CD4-positive, alpha-beta T cell treated with Interferon alpha-2 for 1 hour (primary cell): ENCODE data around the gene CEP104.
A peak's percentile ranks its signal among the peaks of the same experiment; 100 is the strongest.

Experiments
- DNase-seq, 2 donors: peaks; one replicate each; pipeline ENCODE4 v3.0.0-alpha.2; 2020 to 2022

Gene CEP104

DNA sequence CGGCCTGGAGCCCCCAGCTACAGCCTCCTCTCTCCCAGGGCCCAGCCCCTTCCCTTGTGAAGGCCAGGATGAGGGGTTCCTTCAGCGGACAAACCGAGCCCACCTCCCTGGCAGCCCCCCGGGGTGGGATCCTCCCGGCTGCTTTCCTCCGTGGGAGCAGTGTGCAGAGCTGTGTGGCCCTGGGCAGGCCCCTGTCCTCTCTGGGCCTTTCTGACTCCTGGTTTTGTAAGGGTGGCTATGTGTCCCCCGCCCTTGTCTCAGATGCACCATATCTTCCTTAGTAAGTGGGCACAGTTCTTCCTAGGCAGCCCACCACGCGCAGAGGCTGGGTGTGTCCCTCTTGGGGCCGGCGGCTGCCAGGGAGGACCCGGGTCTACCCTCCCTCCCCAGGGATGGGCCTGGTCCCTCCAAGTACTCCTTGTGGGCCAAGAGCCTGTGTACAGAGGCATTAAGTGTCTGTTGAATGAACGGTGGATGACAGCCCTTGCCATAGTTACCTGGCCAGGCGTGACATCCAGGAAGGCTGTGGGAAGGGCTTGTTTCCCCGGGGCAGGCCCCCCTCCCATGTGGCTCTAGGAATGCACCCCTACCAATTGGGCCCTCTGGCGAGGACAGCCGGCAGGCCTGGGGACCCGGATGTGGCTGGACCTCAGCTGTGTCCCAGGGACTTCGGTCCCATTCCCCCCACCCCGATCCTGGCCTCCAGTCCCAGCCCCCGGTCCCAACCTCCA, 80.6 kb downstream of the CEP104 start:
- no peak for DNase-seq

DNA sequence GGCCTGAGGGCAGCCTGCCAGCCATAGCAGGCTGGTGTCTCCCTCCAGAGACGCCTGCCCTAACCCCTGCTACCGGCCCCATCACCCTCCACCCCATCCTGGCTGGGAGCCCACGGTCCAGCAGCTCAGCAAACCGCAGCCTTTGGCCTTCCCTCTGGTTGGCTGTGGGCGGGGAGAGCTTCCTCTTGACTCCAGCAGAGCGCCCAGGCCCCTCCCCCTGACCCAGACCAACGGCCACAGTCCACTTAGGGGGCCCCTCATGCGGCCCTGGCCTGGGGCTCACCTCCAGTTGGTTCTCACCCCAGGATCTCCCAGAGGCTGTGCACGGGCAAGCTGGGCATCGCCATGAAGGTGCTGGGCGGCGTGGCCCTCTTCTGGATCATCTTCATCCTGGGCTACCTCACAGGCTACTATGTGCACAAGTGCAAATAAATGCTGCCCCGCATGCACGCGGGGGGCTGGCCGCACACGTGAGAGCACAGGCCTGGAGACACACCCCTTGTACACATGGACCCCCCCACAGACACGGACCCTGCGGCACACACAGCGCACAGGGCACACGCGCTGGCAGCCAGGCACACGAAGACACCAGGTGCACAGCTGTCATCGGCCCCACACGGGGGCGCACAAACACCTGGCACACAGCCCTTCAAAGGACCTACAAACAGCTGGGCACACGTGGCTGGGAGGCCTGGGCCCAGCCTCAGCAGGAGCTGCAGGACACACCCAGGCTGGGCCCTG, 81.4 kb downstream of the CEP104 start:
- peak; percentile 41 to 62 for DNase-seq

DNA sequence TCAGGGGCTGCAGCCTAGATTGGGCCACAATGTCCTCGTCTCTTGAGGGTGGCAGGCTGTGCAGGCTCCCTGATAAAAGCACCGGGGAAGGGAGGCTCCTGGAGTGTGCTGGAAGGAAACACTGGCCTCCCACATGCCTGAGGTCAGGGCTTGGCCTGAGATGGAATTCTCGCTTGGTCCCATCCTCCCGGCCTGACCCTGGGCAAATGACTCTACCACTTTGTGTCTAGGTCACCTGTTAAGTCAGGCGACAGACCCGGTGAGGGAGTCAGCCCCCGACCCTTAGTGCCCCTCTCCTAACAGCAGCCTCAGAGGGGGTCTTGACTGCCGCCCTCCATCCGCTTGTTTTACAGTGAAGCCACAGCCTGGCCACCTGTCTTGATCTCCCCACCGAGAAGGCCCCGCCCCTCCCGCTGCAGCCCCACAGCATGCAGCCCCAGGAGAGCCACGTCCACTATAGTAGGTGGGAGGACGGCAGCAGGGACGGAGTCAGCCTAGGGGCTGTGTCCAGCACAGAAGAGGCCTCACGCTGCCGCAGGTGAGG, 82.0 kb downstream of the CEP104 start:
- DNase-seq, result no peak

DNA sequence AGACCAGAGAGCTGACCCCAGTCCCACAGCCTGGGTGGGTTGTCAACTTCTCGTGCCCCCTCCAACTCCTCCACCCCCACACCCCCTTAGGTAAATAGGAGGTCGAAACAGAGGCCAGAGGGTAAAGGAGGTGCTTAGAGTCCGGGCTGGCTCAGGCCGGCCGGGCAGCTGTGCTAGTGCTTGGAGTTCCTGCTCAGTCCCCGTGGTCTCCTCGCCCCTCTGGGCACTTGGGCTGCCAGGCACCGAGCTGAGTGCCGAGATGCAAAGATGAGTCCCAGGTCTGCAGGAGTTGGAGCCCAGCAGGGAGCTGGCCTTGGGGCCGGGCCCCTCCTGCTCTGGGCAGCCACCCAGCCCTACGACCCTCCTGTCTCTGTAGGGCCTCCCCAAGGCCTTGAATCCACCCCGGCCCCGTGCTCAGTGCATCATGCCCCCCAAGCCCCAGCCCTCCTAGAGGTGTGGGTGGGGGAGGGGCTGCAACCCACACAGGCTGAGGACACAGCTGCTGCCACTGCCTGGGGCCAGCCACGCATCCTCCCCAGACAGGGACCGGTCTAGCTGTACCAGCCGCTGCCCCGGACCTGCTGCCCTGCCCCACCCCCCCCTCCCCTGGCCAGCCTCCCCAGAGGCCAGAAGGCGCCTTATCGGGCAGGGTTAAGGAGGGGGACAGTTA, 82.6 kb downstream of the CEP104 start:
- DNase-seq, result no peak

DNA sequence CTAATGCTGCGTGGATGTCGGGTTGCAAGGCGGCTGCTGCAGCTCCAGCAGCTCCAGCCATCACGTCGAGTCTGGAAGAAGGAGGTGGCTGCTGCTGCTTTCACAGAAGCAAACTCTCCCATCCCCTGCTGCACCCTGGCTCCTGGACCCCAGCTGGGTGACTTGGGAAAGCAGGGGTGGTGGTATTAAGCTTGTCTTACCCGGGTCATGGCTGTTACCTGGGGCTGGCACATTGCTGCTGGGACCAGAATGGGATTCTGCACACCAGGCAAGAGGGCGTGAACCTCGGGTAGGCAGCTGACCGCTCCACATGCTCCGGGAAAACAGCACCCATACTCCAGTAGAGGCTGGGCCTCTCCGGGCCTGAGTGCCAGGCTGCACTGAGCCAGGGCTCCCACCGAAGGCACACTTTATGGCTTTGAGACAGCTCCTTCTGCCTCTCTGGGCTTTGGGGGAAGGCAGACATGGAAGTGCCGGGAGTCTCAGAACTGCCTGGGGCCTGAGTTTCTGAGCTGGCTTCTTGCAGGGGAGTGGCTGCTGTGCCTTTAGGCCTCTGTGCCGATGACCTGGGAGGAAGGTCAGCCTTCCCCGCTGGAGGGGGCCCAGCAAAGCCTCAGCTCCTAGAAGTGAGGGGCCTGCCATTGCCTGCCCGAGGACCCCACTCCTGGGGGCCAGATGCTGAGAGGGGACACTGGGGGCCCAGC, 83.3 kb downstream of the CEP104 start:
- DNase-seq, result no peak

DNA sequence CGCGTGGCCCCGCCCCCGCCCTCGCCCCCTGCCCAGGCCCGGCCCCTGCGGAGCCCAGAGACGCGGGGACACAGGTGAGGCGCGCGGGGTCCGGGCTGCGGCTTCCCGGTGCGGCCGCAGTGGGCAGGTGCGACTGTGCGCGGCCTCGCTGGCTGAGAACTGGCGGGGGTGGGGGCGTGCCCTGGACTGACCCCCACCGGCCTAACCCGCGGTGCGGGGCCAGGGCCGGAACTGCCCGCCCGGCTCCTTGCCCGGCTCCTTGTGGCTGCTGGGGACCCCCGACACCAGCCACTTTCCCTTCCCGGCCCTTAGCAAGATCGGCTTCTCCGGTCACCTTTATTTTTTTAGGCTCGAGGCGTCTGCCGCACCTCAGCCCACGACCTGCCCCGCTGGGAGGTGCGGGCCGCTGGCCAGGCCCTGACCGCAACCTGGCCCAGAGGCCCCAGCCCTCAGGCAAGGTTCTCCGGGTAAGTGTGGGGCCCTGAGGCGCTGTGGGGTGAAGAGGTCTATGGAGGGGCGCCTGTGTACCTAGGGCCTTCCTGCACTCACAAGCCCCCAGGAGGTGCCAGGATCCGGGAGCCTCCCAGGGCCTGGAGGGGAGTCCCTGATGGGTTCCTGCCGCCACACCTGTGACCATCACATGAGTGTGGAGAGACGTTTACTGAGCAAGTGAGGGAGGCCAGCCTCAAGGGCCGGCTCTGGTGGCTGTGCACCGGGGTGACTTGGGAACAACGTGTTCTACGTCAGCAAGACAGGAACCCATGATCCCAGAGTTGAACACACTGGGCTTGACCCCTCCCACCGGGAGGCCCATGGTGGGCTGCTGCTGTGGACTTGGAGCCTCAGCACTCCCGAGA, 84.1 kb downstream of the CEP104 start, which contains the start of gene SMIM1:
TSS of gene SMIM1 (plus strand) at position 35 of the 857 bp plus-strand sequence. CDS start 2,625 bp downstream, outside the sequence.
- no peak for DNase-seq

DNA sequence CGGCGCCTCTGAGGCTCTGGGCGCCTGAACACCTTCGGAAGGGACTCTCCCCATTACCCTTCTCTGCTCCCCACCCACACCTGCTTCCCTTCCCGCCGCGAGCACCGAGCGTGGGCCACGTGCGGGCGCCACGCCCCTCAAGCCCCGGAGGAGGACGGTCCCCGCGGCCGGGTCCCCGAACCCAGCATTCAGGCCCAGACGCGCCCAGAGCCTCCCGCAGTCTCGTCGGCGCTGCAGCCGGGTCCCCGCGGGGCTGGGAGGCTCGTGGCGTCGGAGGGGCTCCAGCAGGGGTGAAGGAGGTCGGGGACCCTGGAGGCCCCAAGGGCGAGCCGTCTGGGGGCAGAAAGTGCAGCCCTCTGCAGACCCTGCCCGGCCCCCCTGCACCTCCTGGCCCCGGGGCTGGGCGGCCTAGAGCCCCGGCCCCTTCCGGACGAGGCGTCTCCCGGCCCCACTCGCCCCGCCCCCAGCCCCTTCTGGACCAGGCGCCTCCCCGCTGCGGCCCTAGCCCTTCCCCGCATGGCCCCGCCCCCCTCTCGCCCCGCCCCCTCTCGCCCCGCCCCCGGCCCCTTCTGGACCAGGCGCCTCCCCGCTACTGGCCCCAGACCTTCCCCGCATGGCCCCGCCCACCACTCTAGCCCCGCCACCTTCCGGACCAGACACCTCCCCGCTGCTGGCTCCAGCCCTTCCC, 84.8 kb downstream of the CEP104 start:
- DNase-seq, result peak; percentile 93

DNA sequence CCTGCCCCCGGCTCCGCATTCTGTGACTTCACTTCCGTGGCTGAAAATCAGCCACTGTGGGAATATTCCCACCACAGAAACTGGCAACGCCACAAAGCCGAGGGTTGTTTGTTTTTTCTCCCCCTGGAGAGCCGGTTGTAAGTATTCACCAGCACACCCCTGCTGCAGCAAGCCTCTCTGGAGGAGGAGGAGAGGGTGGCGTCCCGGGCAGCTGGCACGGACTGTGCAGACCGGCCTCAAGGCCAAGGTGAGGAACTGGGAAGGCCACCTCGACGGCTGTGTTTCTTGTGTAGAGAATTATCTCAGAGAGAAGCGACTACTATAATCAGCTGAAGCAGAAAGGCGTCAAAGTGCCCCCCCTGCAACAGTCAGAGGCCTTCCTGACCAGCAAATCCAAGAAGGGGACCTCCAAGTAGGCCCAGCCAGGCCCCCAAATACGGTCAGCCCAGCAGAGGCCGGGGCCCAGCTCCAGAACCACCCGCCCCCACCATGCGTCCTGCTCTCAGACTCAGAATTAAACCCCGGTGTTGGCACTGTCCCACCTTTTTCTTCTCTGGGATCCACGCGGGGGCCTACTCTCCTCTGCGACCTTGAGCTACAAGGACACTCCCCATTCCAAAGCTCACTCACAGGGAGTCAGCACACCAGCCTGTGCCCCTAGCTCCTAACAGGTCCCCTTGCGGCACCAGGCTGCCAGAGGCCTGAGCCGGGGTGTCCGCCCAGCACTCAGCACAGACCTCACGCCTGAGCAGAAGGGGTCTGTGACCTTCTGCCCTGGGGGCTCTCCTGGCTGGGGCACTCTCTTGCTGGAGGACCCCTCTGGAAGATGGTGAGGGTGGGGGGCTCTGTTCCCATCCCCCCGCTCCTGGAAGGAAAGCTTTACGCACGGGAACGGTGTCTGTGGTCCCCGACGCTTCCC, 85.6 kb downstream of the CEP104 start:
- DNase-seq, result no peak

DNA sequence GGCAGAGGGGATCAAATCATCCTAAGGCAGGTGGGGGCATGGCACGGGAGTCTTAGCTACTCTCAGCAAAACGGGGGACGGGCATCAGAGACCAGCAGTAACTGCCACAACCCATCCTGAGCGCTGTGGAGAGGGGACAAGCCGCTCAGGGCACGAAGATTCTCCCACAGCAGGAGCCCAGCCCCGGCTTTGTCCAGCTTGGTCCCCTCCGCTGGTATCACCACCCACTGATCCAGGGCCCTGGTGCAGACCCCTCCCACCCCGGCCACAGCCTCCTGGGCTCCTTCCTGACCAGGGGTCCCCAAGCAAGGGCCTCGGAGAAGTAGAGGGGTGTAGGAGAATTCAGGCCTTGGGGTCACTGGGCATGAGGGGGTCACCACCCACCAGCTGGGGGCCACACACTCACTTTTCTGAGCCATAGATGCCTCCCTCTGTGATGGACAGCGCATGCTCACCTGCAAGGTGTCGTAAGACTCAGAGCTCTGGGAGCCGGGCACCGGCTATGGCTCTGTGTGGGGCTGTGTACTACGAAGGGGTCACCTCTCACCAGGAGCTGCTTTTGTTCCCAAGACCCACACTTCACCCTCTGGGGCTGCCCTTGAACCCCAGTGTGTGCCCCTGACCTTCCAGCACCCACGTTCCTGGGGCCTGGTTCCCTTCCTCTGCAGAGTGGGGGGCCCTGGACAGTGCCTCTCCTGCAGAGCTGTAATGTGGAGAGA, 86.8 kb downstream of the CEP104 start:
- DNase-seq, result no peak

DNA sequence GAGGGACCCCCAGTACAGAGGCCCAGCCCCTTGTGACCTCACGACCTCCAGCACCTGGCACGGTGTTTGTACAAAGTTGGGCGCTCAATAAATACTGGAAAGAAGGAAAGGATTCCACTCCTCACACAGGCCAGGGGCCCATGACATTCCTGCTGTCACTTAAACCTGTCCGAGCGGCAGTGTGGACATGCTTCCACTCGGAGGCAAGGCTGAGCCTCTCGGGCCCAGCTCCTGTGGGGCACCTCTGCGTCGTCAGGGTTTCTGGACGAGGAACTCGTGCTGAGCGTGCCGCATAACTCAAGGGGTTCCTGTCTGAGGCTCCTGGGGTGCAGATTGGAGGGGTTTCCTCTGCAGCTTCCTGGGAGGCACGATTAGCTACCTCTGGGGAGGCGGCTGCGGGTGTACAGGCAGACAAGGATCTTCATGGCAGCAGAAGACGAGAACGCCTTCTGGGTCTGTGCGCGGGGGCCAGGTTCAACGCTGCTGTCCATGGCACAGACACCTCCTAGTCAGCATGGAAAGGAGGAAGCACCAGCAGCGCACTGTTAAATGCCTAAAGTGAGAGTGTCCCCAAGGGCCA, 88.1 kb downstream of the CEP104 start:
- no peak for DNase-seq

DNA sequence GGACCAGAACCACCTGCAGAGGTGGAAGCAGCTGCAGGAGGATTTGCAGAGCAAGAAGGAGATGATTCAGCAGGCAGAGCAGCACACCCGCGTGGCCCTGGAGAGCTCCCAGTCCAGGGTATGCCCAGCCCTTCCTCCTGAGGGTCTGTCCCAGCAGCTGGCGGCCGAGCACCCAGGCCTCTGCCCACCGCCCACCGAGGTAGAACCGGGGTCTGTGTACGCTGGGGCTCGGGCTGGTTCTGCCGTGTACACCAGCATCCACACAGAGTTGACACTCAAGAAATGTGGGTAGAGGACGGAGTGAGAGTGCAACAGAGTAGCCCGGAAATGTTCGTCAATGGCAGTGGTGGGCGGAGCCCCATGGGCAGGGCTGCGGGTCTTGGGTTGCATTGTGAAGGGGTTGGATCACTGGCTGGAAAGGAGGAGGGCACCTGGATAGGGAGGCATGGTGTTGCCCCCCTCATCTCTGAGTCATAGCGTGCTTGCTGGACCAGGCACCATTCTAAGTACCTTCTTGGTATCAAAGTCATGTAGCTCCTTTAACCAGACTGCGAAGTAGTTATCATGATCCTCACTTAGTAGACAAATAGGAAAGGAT, 89.6 kb downstream of the CEP104 start:
- DNase-seq, result no peak

DNA sequence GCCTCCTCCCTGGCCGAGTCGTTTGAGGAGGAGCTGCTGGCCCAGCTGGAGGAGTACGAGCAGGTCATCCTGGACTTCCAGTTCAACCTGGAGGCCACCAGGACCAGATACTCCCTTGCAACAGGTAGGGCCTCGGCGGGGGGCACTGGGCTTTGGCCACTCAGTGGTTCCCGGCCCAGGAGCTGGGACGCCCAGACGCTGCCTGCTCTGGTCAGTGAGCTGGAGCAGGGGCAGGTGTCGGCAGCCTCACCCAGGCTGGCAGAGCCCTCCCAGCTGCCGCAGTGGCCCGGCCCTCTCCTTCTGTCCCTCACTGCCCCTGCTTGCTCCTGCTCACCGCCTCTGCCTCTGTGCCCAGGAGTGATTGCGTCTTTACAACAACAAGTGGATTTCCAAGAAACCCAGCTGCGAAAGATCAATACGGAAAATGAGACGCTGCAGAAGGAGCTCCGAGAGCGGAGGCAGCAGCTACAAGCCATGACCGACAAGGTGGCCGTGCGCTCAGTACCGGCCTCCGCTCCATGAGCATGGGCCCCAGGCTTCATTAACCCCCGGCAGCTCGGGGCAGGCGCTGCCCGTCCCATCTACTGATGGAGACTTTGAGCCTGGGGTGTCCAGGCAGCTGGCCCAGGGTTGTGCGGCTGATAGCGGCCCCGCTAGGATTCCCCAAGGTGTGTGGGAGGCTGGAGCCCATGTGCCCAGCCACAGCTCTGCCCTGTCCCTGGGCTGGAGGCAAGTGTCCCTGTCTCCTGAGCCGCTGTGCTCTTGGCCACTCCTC, 93.5 kb downstream of the CEP104 start:
- no peak for DNase-seq

DNA sequence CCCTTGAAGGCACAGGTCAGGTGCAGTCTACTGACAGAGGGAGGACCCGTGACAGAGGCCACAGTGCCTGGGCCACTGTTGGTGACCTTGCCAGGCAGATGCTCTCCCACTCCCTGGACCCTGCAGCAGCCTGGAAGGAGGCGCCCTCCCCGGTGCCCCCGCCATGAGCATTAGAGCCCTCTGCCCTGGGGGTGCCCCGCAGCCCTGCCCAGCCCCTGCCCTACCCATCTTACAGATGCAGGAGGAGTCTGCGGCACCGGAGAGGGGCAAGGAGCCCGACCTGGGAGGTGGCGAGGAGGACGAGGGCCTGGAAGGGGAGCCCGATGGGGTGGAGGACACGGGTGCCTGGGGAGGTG, 94.2 kb downstream of the CEP104 start:
- no peak for DNase-seq

DNA sequence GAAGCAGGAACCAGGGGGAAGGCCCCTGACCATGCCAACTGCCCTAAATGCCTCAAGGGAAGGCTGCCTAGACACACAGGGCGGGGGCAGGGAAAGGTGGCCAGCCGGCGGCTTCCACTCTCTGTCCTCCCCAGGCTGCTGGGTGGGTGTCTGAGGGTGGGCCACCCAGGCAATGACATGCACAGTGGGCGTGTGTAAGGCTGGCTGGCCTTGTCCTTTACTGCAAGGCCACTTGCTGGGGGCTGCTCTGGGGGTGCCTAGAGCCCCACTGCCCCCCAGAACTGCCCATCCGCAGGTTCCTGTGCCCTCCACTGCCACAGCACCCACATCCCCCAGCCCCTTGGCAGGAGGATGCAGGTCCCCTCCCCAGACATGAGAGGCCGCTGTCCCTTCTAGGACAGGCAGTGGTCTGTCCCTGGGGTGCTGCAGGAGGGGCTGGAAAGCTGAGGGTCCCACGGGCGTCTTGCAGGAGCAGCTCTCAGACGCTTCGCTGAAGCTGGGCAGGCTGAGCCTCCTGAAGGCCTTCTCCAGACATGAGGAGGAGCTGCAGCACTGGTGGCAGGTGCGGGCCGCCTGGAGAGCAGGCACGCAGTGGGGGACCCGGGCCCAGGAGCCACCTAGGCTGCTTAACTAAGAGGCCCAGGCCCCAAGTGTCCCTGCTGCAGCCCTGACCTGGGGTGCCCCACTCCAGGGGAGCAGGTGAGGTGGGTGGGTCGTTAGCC, 94.7 kb downstream of the CEP104 start:
- DNase-seq, result no peak
